WTC11 (cell line): Measurements from ENCODE around the gene SIAH3. TPM values are rescaled to one million over a fixed set of nuclear protein-coding genes. Genes with fewer than 3 reads are reported as not detected.

Source experiments
- ATAC-seq: fragments of 200-7000 bp; cut with Tn5 transposase; 2 replicates; pipeline ENCODE4 v1.10.0; 2021; ENCODE audit warnings: mild to moderate bottlenecking, moderate library complexity
- CTCF ChIA-PET: fragments of 300-600 bp; sonication (Branson Sonifier 250); formaldehyde crosslinking; loops from one replicate; lab custom pipeline; 2021; ENCODE audit warnings: antibody characterized with exemption; lab: Charles Lee
- POLR2A ChIA-PET: fragments of 350-600 bp; sonication (Branson Sonifier 250); formaldehyde crosslinking; loops from one replicate; lab custom pipeline; 2021; ENCODE audit warnings: antibody characterized with exemption; lab: Charles Lee
- DNase-seq: peaks from one replicate; pipeline ENCODE4 v3.0.0; 2021; ENCODE audit warnings: low spot score
- H3K27ac Mint-ChIP-seq: 2 replicates; pipeline ENCODE4 v1.8.0; 2021; ENCODE audit warnings: mixed read lengths
- H3K27me3 Mint-ChIP-seq: 2 replicates; pipeline ENCODE4 v1.8.0; 2021; ENCODE audit warnings: low read depth, mild to moderate bottlenecking, moderate library complexity, mixed read lengths
- H3K36me3 Mint-ChIP-seq: 2 replicates; pipeline ENCODE4 v1.8.0; 2021; ENCODE audit warnings: mixed read lengths
- H3K4me1 Mint-ChIP-seq: 2 replicates; pipeline ENCODE4 v1.8.0; 2022; ENCODE audit warnings: mixed read lengths
- H3K4me3 Mint-ChIP-seq: 2 replicates; pipeline ENCODE4 v1.8.0; 2021; ENCODE audit warnings: mild to moderate bottlenecking, moderate library complexity, mixed read lengths
- H3K9me3 Mint-ChIP-seq: 2 replicates; pipeline ENCODE4 v1.8.0; 2021; ENCODE audit warnings: mixed read lengths
- CREM ChIP-seq: sonication (generic); formaldehyde crosslinking; IDR thresholded peaks from 2 replicates; pipeline ENCODE4 v1.8.1; 2022; ENCODE audit warnings: mild to moderate bottlenecking, missing genetic modification reagents, moderate library complexity
- CTCF ChIP-seq: fragments of 200-600 bp; IDR thresholded peaks from 2 replicates; pipeline ENCODE4 v1.8.0; 2022; ENCODE audit warnings: antibody characterized with exemption
- ELF4 ChIP-seq: sonication (generic); formaldehyde crosslinking; IDR thresholded peaks from 2 replicates; pipeline ENCODE4 v1.8.1; 2022; ENCODE audit warnings: low read depth, mild to moderate bottlenecking, moderate library complexity, missing genetic modification reagents
- FOXJ3 ChIP-seq: sonication (generic); formaldehyde crosslinking; IDR thresholded peaks from 2 replicates; pipeline ENCODE4 v1.9.0; 2021; ENCODE audit warnings: missing genetic modification reagents, mild to moderate bottlenecking, borderline replicate concordance
- FOXK1 ChIP-seq: sonication (generic); formaldehyde crosslinking; IDR thresholded peaks from 2 replicates; pipeline ENCODE4 v1.8.0; 2022; ENCODE audit warnings: mild to moderate bottlenecking, moderate library complexity, missing genetic modification reagents
- MAX ChIP-seq: sonication (generic); formaldehyde crosslinking; IDR thresholded peaks from 2 replicates; pipeline ENCODE4 v1.8.0; 2022; ENCODE audit warnings: mild to moderate bottlenecking, missing genetic modification reagents
- MLX ChIP-seq: sonication (generic); formaldehyde crosslinking; IDR thresholded peaks from 2 replicates; pipeline ENCODE4 v1.8.1; 2023; ENCODE audit warnings: mild to moderate bottlenecking, missing genetic modification reagents, moderate library complexity
- MYBL2 ChIP-seq: sonication (generic); formaldehyde crosslinking; IDR thresholded peaks from 2 replicates; pipeline ENCODE4 v1.8.1; 2023; ENCODE audit warnings: mild to moderate bottlenecking, moderate library complexity, missing genetic modification reagents
- NR1H2 ChIP-seq: sonication (generic); formaldehyde crosslinking; IDR thresholded peaks from 2 replicates; pipeline ENCODE4 v1.9.0; 2021; ENCODE audit warnings: mild to moderate bottlenecking, moderate library complexity, missing genetic modification reagents
- RELA ChIP-seq: sonication (generic); formaldehyde crosslinking; IDR thresholded peaks from 2 replicates; pipeline ENCODE4 v1.8.1; 2022; ENCODE audit warnings: missing genetic modification reagents, mild to moderate bottlenecking, borderline replicate concordance
- SMAD4 ChIP-seq: sonication (generic); formaldehyde crosslinking; IDR thresholded peaks from 2 replicates; pipeline ENCODE4 v1.8.0; 2022; ENCODE audit warnings: mild to moderate bottlenecking, missing genetic modification reagents
- TEAD4 ChIP-seq: sonication (generic); formaldehyde crosslinking; IDR thresholded peaks from 2 replicates; pipeline ENCODE4 v1.8.0; 2022; ENCODE audit warnings: mild to moderate bottlenecking, missing genetic modification reagents
- ZNF138 ChIP-seq: sonication (generic); formaldehyde crosslinking; conservative IDR thresholded peaks from 2 replicates; pipeline ENCODE4 v1.8.1; 2022; ENCODE audit warnings: mild to moderate bottlenecking, moderate library complexity, missing genetic modification reagents
- ZNF219 ChIP-seq: sonication (generic); formaldehyde crosslinking; IDR thresholded peaks from 2 replicates; pipeline ENCODE4 v1.8.0; 2023; ENCODE audit warnings: missing genetic modification reagents, mild to moderate bottlenecking, borderline replicate concordance
- ZNF263 ChIP-seq: sonication (generic); formaldehyde crosslinking; IDR thresholded peaks from 2 replicates; pipeline ENCODE4 v1.8.1; 2022; ENCODE audit warnings: low read depth, mild to moderate bottlenecking, moderate library complexity, missing genetic modification reagents
- ZNF396 ChIP-seq: fragments of 250-450 bp; sonication (Bioruptor Pico); IDR thresholded peaks from 2 replicates; pipeline ENCODE4 v1.8.0; 2021; ENCODE audit warnings: mild to moderate bottlenecking, moderate library complexity, borderline replicate concordance
- ZNF423 ChIP-seq: fragments of 250-450 bp; sonication (Bioruptor Pico); IDR thresholded peaks from 2 replicates; pipeline ENCODE4 v2.1.2; 2022; ENCODE audit warnings: mild to moderate bottlenecking, moderate library complexity
- total RNA-seq: library from RNA; stranded (reverse); gene quantifications from 3 replicates; pipeline ENCODE4 v1.2.3, GENCODE V29; 2021
- TF ChIP-seq, protein P1 (sequence below): sonication (generic); formaldehyde crosslinking; IDR thresholded peaks from 2 replicates; pipeline ENCODE4 v1.8.0; 2022; ENCODE audit warnings: mild to moderate bottlenecking, missing genetic modification reagents
- TF ChIP-seq, protein P2 (sequence below): sonication (generic); formaldehyde crosslinking; IDR thresholded peaks from 2 replicates; pipeline ENCODE4 v1.8.1; 2022; ENCODE audit warnings: low read depth, missing genetic modification reagents, borderline replicate concordance
- TF ChIP-seq, protein P3 (sequence below): sonication (generic); formaldehyde crosslinking; IDR thresholded peaks from 2 replicates; pipeline ENCODE4 v1.8.1; 2023; ENCODE audit warnings: mild to moderate bottlenecking, moderate library complexity, missing genetic modification reagents

The SIAH3 gene
- total RNA-seq, 1 experiment from 2014 or later, result 0.31 TPM

GRCh38 chr13:45783346-45784043, 68.1 kb downstream of the SIAH3 start (continued):
- TF ChIP-seq MYBL2 (CRISPR knock-in tag) (no peak), CREM (CRISPR knock-in tag) (no peak), ZNF138 (no peak)

DNA sequence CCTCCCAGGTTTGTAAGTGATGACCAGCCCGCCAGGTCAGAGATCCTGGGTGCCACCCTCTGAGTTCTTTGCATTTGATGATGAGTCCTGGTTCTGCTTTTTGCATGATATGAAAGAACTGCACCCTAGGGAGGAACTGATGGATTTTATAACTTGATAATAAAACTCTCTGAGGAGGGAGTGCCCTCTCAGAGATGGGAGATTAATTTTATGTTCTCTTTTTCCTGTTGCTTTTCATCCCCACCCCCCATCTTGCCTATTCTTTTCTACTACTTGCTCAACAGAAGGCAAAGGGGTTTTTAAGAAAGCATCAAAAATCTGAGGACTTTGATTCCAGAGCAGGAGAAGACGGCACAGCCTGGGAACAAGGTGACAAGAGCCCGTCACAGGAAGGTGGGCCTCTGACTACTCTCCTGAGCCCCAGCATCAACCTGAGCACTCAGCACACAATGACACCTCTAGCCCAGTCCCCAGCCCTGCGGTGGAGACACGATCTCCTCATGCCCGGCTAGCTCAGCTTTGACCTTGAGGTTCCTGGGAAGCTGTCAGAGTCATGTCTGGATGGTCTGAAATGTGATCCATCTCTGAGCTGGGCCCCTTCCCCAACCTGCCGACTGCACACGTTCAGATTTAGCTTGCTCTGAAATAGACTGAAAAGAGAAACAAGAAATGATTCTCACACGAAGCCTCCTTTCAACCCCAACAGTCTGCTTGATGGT, 69.1 kb downstream of the SIAH3 start:
- H3K4me1 Mint-ChIP-seq, result peaks cover 15% of the 10 kb centered on the region
- no peaks in the 10 kb centered on the region for H3K9me3 Mint-ChIP-seq
- DNase-seq, result no peak
- no peak for TF ChIP-seq MLX (CRISPR knock-in tag)
- TF ChIP-seq FOXK1, result no peak
- no peak for TF ChIP-seq SMAD4
- TF ChIP-seq ELF4 (CRISPR knock-in tag), result no peak
- no peak for TF ChIP-seq MAX
- TF ChIP-seq RELA (CRISPR knock-in tag), result no peak
- TF ChIP-seq ZNF219 (CRISPR knock-in tag), result no peak
- TF ChIP-seq, protein P1, sequence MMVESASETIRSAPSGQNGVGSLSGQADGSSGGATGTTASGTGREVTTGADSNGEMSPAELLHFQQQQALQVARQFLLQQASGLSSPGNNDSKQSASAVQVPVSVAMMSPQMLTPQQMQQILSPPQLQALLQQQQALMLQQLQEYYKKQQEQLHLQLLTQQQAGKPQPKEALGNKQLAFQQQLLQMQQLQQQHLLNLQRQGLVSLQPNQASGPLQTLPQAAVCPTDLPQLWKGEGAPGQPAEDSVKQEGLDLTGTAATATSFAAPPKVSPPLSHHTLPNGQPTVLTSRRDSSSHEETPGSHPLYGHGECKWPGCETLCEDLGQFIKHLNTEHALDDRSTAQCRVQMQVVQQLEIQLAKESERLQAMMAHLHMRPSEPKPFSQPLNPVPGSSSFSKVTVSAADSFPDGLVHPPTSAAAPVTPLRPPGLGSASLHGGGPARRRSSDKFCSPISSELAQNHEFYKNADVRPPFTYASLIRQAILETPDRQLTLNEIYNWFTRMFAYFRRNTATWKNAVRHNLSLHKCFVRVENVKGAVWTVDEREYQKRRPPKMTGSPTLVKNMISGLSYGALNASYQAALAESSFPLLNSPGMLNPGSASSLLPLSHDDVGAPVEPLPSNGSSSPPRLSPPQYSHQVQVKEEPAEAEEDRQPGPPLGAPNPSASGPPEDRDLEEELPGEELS, result no peak
- no peak for TF ChIP-seq TEAD4 (CRISPR knock-in tag)
- no peak for TF ChIP-seq ZNF396 (CRISPR knock-in tag)
- no peak for TF ChIP-seq ZNF423 (CRISPR knock-in tag)
- TF ChIP-seq ZNF263 (CRISPR knock-in tag), result no peak
- TF ChIP-seq CTCF, result no peak
- TF ChIP-seq NR1H2 (CRISPR knock-in tag), result no peak
- TF ChIP-seq, protein P2, sequence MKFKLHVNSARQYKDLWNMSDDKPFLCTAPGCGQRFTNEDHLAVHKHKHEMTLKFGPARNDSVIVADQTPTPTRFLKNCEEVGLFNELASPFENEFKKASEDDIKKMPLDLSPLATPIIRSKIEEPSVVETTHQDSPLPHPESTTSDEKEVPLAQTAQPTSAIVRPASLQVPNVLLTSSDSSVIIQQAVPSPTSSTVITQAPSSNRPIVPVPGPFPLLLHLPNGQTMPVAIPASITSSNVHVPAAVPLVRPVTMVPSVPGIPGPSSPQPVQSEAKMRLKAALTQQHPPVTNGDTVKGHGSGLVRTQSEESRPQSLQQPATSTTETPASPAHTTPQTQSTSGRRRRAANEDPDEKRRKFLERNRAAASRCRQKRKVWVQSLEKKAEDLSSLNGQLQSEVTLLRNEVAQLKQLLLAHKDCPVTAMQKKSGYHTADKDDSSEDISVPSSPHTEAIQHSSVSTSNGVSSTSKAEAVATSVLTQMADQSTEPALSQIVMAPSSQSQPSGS, result no peak
- TF ChIP-seq, protein P3, sequence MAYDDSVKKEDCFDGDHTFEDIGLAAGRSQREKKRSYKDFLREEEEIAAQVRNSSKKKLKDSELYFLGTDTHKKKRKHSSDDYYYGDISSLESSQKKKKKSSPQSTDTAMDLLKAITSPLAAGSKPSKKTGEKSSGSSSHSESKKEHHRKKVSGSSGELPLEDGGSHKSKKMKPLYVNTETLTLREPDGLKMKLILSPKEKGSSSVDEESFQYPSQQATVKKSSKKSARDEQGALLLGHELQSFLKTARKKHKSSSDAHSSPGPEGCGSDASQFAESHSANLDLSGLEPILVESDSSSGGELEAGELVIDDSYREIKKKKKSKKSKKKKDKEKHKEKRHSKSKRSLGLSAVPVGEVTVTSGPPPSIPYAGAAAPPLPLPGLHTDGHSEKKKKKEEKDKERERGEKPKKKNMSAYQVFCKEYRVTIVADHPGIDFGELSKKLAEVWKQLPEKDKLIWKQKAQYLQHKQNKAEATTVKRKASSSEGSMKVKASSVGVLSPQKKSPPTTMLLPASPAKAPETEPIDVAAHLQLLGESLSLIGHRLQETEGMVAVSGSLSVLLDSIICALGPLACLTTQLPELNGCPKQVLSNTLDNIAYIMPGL, result no peak
- no peak for TF ChIP-seq FOXJ3 (CRISPR knock-in tag)
- no peak overlapping the region for H3K4me3 Mint-ChIP-seq
- CTCF ChIA-PET, result interaction anchor here (0.6 kb wide), 1 partner anchor 40 kb away, joined by 3 read pairs; no protein-coding TSS in a partner anchor
- H3K27me3 Mint-ChIP-seq, result no peaks in the 10 kb centered on the region
- ATAC-seq, result no peak
- POLR2A ChIA-PET, result no interaction called here
- no peak overlapping the region for H3K27ac Mint-ChIP-seq
- no peaks in the 10 kb centered on the region for H3K36me3 Mint-ChIP-seq
